ENCODE measurements around the gene SGCA.

Gene SGCA

DNA sequence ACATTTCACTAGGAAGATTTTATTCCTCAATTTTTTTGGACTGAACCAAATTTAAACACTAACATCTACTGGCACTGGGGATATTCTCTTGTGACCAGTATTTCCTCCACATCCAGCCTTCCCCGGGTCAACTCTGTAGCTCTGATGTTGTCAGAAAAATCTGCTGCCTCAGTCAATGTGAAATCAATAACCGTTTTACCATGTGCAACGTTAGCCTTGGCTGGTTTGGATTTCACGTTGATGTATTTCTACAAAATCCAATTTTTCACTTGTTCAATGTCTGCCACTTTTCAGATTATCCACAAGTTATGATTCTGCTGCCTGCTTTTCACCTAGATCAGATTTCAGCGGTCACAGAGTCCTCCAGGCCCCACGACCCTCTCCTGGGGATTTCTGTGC is 7.1 kb downstream of the SGCA start:
- H3K9me3 ChIP-seq (ENCODE audit: low read length): no peaks in the 10 kb centered on the region
- H3K79me2 ChIP-seq (ENCODE audit: insufficient read depth, low read length): no peaks in the 10 kb centered on the region
- H3K9me2 ChIP-seq (ENCODE audit: low read depth, low read length): no peaks in the 10 kb centered on the region
- no peaks in the 10 kb centered on the region for H4K20me1 ChIP-seq (ENCODE audit: insufficient read depth, low read length)
- H3K4me3 ChIP-seq (ENCODE audit: low read depth, low read length, poor library complexity, severe bottlenecking): no peak overlapping the region
- no peak overlapping the region for H3K9ac ChIP-seq (ENCODE audit: low read length)
- no peaks in the 10 kb centered on the region for H3K36me3 ChIP-seq (ENCODE audit: insufficient read depth, low read length)
- TF ChIP-seq EZH2 (IDR thresholded peaks at IDR 0.05; ENCODE audit: borderline replicate concordance, low read length) (no peak), CTCF (IDR thresholded peaks at IDR 0.05; ENCODE audit: low read length) (no peak)
- no peak overlapping the region for H3K4me2 ChIP-seq (ENCODE audit: low read length)
- no peak overlapping the region for H3K27ac ChIP-seq (ENCODE audit: low read depth, low read length, poor library complexity, severe bottlenecking)
- no peaks in the 10 kb centered on the region; the same call in 1 of the 2 replicates for H3K27me3 ChIP-seq (ENCODE audit: insufficient read depth, low read length)
- no peaks in the 10 kb centered on the region for H3F3A ChIP-seq (ENCODE audit: insufficient read depth, low read length)
- H2AFZ ChIP-seq (ENCODE audit: low read length): no peak overlapping the region
- peaks cover 11% of the 10 kb centered on the region for H3K4me1 ChIP-seq (ENCODE audit: insufficient read depth, low read length, severe bottlenecking)

GRCh38 chr17:50173335-50173941 is 7.6 kb downstream of the SGCA start:
- no peak overlapping the region for H2AFZ ChIP-seq (ENCODE audit: low read length)
- no peak overlapping the region for H3K4me2 ChIP-seq (ENCODE audit: low read length)

DNA sequence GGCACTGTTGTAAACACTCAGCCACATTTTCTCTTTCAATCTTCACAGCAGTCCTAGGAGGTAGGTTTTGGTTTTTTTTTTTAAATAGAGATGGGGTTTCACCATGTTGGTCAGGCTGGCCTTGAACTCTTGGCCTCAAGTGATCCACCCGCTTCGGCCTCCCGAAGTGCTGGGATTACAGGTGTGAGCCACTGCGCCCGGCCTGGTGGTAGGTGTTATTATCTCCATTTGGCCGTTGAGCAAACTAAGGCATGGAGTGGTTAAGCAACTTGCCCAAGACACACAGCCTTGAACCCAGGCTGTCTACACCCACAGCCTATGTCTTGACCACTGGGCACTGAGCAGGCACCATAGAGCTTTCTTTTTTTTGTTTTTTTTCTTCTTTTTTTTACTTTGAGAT is 8.6 kb downstream of the SGCA start:
- H3K27me3 ChIP-seq (ENCODE audit: insufficient read depth, low read length): no peaks in the 10 kb centered on the region; the same call in 1 of the 2 replicates
- no peaks in the 10 kb centered on the region for H3K9me3 ChIP-seq (ENCODE audit: low read length)
- no peak overlapping the region for H2AFZ ChIP-seq (ENCODE audit: low read length)
- H3K4me1 ChIP-seq (ENCODE audit: insufficient read depth, low read length, severe bottlenecking): peaks cover 7% of the 10 kb centered on the region
- H3K9ac ChIP-seq (ENCODE audit: low read length): no peak overlapping the region
- no peaks in the 10 kb centered on the region for H4K20me1 ChIP-seq (ENCODE audit: insufficient read depth, low read length)
- TF ChIP-seq CTCF (IDR thresholded peaks at IDR 0.05; ENCODE audit: low read length): no peak
- no peak for TF ChIP-seq EZH2 (IDR thresholded peaks at IDR 0.05; ENCODE audit: borderline replicate concordance, low read length)
- H3K4me2 ChIP-seq (ENCODE audit: low read length): no peak overlapping the region
- H3K9me2 ChIP-seq (ENCODE audit: low read depth, low read length): no peaks in the 10 kb centered on the region
- no peaks in the 10 kb centered on the region for H3F3A ChIP-seq (ENCODE audit: insufficient read depth, low read length)
- no peaks in the 10 kb centered on the region for H3K79me2 ChIP-seq (ENCODE audit: insufficient read depth, low read length)
- H3K36me3 ChIP-seq (ENCODE audit: insufficient read depth, low read length): no peaks in the 10 kb centered on the region
- no peak overlapping the region for H3K4me3 ChIP-seq (ENCODE audit: low read depth, low read length, poor library complexity, severe bottlenecking)
- no peak overlapping the region for H3K27ac ChIP-seq (ENCODE audit: low read depth, low read length, poor library complexity, severe bottlenecking)

More at GRCh38 chr17:50173335-50173941, 7.6 kb downstream of the SGCA start:
- Histone ChIP-seq H3F3A (ENCODE audit: insufficient read depth, low read length) (no peaks in the 10 kb centered on the region), H3K79me2 (ENCODE audit: insufficient read depth, low read length) (no peaks in the 10 kb centered on the region), H3K36me3 (ENCODE audit: insufficient read depth, low read length) (no peaks in the 10 kb centered on the region), H3K9ac (ENCODE audit: low read length) (no peak overlapping the region), H3K9me2 (ENCODE audit: low read depth, low read length) (no peaks in the 10 kb centered on the region), H3K9me3 (ENCODE audit: low read length) (no peaks in the 10 kb centered on the region), H4K20me1 (ENCODE audit: insufficient read depth, low read length) (no peaks in the 10 kb centered on the region), H3K27me3 (ENCODE audit: insufficient read depth, low read length) (no peaks in the 10 kb centered on the region; the same call in 1 of the 2 replicates), H3K4me3 (ENCODE audit: low read depth, low read length, poor library complexity, severe bottlenecking) (no peak overlapping the region), H3K27ac (ENCODE audit: low read depth, low read length, poor library complexity, severe bottlenecking) (no peak overlapping the region), H3K4me1 (ENCODE audit: insufficient read depth, low read length, severe bottlenecking) (peaks cover 14% of the 10 kb centered on the region)
- TF ChIP-seq CTCF (IDR thresholded peaks at IDR 0.05; ENCODE audit: low read length) (no peak), EZH2 (IDR thresholded peaks at IDR 0.05; ENCODE audit: borderline replicate concordance, low read length) (no peak)
